Measurements from ENCODE around the gene SYNE4.

The SYNE4 gene

DNA sequence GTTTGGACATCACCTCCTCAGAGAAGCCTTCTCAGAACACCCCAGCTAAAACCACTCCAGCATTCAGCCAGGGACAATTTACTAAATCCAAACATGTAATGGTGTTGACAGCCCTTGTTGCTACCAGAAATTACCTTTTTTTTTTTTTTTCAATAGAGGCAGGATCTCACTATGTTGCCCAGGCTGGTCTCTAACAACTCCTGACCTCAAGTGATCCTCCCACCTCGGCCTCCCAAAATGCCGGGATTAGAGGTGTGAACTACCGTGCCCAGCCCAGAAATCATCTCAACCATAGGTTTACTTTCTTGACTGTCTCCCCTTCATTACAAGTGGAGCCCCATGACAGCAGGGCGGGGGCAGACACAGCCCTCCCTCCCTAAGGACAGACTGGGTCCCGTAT lies 14.8 kb upstream of the SYNE4 start:
- DNase-seq: no peak

DNA sequence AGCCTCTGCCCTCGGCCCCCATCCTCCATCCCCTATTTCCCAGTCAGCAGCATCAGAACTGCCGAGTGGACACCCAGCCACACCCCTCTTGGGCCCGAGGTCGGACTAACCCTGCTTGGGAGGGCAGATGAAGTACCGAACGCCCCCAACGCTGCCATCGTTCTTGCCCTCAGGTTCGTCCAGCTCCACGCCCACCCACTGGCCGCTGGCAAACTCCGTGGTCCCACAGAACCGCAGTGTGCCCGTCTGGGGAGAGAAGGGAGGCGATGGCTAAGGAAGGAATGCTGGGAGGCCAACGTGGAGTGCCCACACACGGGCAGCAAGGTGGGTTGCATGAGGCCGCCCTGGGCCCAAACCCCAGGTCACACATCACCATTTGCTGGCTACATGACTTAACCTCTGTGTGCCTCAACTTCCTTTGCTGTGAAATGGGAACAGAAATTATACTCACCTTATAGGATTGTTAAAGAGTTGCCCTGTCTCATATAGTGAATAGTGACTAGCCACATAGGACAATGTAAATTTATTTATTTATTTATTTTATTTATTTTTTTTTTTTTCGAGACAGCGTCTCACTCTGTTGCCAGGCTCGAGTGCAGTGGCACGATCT lies 10.6 kb upstream of the SYNE4 start:
- no peak for DNase-seq

DNA sequence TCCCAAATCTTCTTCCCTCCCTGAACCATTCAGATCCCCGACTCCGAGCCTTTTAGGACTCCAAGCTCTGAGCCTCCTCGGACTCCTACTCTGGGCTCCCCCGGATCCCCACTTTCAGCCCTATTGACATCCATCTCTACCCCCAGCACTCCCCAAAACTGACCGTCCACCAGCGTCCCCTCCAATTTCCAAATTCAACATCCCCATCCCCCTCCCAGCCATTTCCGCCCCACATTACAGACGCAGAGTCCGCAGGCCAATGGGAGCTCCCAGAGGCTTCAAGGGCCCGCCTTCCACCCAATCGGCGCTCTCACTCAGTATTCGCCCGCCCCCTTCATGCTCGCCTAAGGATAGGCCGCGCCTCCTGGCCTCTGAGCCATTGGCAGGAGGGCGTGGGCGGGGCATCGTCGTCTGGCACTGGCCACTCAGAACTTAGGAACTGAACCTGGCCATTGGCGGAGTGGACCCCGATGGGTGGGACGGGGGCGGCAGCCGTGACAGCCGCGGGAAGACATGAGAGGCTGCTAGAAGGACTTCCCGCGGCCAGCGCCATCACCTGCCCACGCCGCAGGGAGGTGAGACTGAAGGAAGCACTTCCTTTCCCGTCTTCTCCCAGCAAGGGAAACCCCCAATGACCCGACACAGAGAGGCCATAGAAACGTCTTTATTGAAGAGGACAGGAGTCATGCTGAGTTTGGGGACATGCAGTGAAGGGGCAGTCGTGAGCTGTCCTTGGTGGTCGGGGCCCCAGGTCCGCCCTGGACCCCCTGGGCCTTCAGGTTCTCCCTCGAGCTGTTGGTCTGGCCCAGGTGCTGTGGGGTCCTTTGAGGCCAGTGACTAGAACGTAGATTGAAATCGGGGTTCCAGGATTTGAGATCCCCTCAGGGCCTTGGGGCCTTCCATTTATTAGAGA lies 5.7 kb upstream of the SYNE4 start, which contains the start of gene ALKBH6:
Gene ALKBH6 (minus strand): TSS at position 202 of the 913 bp plus-strand sequence. CDS start 816 bp downstream, outside the sequence.
- DNase-seq: peak; percentile 100

DNA sequence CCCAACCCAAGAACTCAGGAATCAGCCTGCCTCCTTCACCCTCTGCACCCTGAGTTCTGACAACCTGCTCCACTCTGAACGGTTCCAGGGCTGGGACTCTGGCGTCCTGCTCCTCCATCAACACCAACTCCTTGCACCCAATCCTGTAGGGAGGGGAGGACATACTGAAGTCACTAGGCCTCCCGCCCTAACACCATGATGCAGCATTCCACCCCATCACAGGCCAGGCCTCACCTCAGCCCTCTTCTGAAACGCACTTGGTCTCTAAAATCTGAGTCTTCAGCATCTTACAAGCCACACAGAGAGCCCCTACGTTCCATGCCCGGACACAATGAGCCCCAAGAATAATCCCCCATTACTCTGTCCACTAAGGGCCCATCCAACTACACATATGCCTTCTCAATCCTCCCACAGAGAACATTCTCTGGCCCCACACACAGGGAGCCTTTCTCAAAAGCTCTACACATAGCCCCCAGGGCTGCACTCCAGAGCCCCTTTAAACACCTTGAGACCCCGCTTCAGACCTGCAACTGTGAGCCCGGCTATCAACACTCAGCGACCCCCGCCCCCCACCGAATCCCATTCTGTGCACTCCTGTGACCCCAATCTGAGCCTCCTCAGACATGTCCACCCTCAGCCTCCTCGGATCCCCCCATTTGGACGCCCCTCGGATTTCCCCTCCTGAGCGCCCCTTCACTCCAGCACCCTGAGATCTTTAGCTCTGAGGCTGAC lies 4.8 kb upstream of the SYNE4 start:
- DNase-seq: no peak

DNA sequence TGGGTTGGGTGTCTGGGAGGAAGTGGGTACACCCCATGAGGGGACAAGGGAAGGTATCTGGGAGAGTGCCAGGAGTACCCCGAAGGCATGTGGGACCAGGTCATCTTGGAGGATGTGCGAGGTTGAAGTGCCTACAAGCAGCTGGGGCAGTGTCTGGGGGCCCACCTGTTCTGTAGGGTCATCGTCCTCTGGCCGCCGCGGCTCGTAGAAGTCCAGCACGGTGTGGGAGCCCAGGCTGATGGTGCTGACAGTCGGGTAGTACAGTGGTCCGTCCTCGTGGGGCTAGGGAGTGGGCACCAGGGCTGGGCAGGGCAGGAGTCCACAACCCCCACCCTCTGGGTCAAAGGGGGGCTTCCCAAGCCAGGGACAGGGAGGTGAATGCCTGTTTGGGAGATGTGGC lies 1.8 kb upstream of the SYNE4 start:
- no peak for DNase-seq

DNA sequence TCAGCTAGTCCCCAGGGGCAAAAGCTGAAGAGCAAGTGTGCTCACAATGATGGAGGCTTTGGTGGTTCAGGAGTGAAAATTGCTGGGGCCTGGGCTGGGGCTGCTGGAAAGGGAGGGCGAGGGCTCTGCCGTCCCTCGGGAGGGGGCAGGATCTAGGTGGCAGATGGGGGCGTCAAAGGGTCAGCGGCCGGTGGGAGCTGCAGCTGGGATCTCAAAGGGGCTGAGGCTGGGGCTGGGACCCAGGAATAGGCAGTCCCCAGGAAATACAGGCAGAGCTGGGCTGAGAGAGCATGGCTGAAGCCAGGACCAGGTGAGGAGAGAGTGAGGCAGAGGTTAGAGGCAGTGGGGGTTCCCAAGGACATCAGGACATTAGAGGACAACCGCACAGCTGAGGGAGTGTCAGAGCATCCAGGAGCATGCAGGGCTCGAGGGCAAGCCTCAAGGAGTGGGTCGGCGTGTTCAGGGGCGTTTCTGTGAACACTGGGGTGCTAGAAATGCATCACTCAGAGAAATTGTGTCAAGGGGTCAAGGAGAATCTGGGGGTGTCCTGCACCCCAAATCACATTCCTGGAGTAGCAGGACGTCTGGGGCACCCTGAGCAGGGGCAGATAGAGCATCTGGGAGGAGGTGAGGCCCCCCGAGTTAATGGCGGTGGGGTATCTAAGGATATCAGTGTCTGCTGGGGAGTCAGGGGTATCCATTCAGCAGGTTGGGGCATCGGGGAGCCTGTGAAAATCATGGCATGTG lies 1.2 kb upstream of the SYNE4 start:
- DNase-seq: no peak

GRCh38 chr19:36009220-36009619 lies 607 bp upstream of the SYNE4 start:
- DNase-seq: peak; percentile 81

DNA sequence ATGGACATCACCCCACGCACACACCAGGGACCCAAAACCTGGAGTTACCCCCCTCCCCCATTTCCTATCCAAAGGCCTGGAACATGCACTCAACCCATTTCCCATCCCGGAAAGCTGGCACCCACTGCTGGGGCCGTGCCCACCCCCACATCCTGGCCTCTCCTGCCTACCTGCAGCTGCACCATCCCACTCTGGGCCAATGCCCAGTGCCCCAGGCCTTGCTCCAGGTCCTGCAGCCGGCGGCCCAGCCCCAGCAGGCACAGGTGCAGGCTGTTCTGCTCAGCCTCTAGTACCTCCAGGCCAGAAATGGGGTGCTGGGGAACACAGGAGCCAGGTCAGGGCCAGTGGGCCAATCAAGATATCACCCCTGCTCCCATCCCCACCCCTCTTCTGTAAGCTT lies 1.7 kb downstream of the SYNE4 start:
- DNase-seq: no peak

GRCh38 chr19:36003284-36003683 lies 5.3 kb downstream of the SYNE4 start:
- no peak for DNase-seq

DNA sequence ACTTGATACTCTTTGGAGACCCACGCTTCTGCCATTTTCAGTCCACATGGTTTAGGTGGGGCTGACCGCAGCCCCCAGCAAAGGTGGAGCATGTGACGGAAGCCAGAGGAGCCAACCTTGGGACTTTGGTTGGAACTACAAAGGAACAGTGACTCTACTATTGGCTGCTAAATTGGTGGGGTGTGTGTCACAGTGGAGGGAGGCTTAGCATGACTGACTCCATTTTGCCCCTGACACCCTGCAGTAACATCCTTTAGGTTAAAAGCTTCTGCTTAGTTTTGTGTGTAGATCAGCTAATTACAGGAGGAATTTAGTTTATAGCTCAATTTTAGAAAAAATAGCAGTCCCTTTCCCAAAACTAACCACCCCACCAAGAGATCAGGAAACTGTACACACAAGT lies 7.0 kb downstream of the SYNE4 start:
- DNase-seq: no peak

DNA sequence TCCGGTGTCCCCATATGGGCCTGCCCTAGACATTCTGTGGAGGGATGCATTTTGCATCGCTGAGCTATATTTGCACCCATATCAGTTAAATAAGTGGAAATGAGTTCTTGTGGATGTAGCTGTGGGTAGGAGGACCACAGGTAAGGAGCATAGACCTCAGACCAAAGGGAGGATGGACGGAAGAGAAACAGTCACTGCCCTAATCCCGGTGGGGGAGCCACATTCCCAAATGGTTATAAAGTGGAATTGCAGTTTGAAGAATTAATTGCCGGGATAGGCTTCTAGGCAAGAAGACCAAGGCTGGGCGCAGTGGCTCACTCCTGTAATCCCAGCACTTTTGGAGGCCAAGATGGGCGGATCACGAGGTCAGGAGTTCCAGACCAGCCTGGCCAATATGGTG lies 11.8 kb downstream of the SYNE4 start:
- DNase-seq: no peak

- peak; percentile 98 for DNase-seq
Measured at GRCh38 chr19:35995048-35995993, 13.3 kb downstream of the SYNE4 start, which contains the start of gene SDHAF1. SDHAF1 (plus strand) TSS chr19:35995188; CDS start chr19:35995275, 87 bp downstream.

DNA sequence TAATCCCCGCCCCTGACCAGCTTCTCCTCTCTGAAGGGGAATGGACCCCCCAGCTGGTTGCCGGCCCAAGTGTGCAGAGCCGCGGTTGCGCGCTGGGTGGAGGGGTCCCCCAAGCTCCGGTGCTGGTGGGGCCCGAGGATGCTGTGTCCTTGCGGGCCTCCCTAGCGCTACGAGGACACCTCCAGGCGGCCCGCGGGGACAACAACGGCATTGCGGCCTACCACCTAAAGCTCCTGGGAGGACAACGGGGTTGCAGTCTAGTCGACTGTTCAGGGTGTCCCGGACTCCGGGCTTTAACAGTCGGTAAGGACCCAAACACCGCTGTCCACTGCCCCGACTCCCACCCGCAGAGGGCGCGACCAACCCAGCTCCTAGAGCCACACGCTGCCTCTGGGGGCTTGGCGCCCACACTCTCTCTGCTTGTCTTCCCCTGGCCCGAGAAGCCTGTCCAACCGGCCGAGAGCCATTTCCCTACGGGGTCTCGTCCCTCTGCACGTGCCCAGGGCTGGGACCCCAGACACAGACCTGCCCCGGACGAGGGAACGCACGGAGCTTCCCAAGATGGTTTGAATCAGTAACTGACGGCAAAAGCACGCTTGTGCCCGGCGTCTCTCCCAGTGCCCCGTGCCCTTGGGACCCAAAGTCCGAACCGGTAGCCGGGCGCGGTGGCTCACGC lies 14.6 kb downstream of the SYNE4 start:
- peak; percentile 49 for DNase-seq

- DNase-seq: no peak
Measured at GRCh38 chr19:35992907-35993765, 15.5 kb downstream of the SYNE4 start.

DNA sequence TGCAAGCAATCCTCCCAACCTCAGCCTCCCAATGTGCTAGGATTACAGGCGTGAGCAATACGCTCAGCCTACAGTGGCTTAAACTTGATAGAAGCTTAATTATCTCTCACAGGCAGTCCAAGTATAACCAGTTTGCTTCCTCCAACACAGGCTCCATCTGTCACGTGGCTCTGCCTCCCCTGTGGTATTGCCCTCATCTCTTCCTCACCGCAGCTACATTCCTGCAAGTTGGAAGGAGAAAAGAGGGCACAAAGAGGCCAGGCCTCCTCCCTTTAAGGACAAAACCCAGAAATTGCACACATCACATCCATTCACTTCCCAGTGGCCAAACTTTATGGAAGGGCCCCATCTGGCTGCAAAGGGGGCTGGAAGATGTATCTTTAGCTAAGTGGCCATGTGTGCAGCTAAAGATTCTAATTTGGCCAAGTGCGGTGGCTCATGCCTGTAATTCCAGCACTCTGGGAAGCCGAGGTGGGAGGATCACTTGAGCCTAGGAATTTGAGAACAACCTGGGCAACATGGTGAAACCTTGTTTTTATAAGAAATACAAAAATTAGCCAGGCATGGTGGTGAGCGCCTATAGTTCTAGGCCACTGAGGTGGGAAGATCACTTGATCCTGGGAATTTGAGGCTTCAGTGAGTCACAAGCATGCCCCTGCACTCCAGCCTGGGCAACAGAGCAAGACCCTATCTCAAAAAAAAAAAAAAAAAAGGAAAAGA lies 16.7 kb downstream of the SYNE4 start:
- no peak for DNase-seq

DNA sequence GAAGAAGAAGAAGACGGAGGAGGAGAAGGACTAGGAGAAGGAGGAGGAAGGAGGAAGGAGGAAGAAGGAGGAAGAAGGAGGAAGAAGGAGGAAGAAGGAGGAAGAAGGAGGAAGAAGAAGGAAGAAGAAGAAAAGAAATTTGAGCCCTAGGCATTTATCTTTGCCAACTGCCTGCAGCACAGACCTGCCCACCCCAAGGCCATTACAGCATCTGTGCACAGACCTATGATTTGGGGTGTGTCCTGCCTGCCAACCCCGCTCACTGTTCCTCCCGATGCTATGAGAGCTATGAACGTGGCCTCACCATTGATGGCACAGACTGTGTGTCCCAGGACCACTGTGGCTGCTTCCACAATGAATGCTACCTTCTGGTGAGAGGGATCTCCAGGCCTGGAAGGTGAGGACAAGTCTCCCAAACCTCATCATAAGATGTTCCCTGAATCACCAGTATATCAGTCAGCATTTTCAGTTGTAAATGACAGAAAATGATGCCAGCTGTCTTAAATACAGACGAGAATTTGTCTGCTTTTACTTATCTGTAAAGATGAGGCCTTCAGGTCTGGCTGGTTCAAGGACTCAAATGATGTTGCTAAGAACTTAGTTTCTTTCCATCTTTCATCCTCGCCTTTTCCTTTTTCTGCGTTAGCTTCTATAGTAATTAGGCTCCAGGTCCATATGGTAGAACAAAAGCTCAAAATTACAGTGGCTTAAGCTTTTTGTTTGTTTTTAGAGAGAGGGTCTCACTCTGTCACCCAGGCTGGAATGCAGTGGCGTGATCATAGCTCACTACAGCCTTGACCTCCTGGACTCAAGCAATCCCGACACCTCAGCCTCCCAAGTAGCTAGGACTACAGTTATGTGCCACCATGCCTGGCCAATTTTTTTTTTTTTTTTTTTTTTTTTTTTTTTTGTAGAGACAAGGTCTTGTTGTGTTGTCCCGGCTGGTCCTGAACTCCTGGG lies 17.6 kb downstream of the SYNE4 start:
- no peak for DNase-seq

- DNase-seq: no peak
Measured at GRCh38 chr19:35990156-35990555, 18.5 kb downstream of the SYNE4 start.

GRCh38 chr19:35988824-35989223 lies 19.8 kb downstream of the SYNE4 start:
- no peak for DNase-seq

Data from hematopoietic multipotent progenitor cell treated with erythropoietin and hydrocortisone succinate and interleukin-3 and kit ligand, for 4 days (in vitro differentiated cells).